ENCODE results near the gene CYP27A1. TPM values are rescaled to one million over a fixed set of nuclear protein-coding genes. Genes with fewer than 3 reads are reported as not detected.

The CYP27A1 gene
- total RNA-seq = 100 to 1,000 TPM in 5 of 6 donors, 10 to 100 TPM in 1; 70.1 to 178 (median 160) TPM

DNA sequence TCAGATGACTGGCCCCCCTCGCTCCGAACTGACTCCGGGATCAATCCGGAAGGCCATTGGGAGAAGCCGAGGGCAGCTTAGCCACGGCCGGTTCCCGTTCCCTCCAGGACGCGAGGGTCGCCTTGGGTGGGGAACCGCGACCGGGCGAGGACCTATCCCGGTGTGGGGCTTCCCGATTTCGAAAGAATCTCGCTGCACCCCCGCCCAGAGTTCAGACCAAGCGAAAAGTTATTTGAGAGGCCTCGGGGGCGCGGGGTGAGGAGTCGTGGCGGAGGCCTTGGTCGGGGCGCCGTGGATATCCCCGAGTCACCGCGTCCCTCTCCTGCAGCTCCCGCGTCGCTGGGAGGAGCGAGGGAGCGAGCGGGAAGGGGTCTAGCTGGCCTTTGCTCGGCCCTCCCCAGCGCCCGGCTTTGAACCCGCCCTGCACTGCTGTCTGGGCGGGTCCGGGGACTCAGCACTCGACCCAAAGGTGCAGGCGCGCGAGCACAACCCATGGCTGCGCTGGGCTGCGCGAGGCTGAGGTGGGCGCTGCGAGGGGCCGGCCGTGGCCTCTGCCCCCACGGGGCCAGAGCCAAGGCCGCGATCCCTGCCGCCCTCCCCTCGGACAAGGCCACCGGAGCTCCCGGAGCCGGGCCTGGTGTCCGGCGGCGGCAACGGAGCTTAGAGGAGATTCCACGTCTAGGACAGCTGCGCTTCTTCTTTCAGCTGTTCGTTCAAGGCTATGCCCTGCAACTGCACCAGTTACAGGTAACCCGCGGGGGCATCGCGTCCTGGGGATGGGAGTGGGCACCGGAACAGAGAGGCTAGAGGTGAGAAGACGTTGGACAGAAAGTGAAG is at the start of gene CYP27A1:
Gene CYP27A1, plus strand, starts transcription at position 457 of the 837 bp plus-strand sequence. Its CDS starts 36 bp downstream, at position 493.
- peak in 1 of 2 donors; percentile 15 for TF ChIP-seq POLR2AphosphoS5 (IDR thresholded peaks at IDR 0.05)
- peak in 3 of 4 donors; percentile 28 to 87 (median 33) for TF ChIP-seq POLR2A (IDR thresholded peaks at IDR 0.05)
- no peak for TF ChIP-seq EP300 (IDR thresholded peaks at IDR 0.05)
- TF ChIP-seq, protein P1, sequence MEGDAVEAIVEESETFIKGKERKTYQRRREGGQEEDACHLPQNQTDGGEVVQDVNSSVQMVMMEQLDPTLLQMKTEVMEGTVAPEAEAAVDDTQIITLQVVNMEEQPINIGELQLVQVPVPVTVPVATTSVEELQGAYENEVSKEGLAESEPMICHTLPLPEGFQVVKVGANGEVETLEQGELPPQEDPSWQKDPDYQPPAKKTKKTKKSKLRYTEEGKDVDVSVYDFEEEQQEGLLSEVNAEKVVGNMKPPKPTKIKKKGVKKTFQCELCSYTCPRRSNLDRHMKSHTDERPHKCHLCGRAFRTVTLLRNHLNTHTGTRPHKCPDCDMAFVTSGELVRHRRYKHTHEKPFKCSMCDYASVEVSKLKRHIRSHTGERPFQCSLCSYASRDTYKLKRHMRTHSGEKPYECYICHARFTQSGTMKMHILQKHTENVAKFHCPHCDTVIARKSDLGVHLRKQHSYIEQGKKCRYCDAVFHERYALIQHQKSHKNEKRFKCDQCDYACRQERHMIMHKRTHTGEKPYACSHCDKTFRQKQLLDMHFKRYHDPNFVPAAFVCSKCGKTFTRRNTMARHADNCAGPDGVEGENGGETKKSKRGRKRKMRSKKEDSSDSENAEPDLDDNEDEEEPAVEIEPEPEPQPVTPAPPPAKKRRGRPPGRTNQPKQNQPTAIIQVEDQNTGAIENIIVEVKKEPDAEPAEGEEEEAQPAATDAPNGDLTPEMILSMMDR (IDR thresholded peaks at IDR 0.05) = no peak
- peaks cover 0 to 5% (median 2%) of the 10 kb centered on the region in 4 donors for H3K9me3 ChIP-seq
- peak within 1 kb of the TSS; percentile 42 to 77 (median 71) for H3K4me3 ChIP-seq
- H3K36me3 ChIP-seq = no peaks in the 10 kb centered on the region
- 1 to 5% methylated on average over 27 to 71 of the region's 76 CpGs for WGBS, 2 donors
- peaks cover 4 to 28% (median 10%) of the 10 kb centered on the region in 4 donors for H3K4me1 ChIP-seq
- peaks cover 0 to 7% (median 0%) of the 10 kb centered on the region in 4 donors for H3K27me3 ChIP-seq
- DNase-seq = peak; percentile 78 to 89
- peak within 1 kb of the TSS; percentile 74 to 94 (median 86) for H3K27ac ChIP-seq
- peak; percentile 87 to 91 for ATAC-seq (ENCODE audit: low FRiP score in 2 of 2)

DNA sequence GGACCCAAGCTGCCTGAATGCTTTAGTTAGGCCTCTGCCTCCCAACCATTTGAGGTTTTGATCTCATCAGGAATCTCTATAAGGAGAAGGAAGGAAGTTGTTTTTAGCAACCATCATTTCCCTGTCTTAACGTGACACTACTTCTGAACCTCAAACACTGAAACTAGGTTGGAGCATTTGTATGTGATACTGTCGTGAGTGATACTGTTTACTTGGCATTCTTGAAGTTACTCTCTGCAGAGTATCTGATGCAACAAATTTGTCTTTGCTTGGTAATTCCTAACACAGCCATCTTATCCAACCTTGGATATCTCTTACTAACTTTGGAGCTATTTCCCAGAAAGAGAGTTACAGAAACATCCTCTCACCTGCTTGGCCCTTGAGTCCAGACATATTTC is 49.2 kb upstream of the CYP27A1 start:
- Histone ChIP-seq H3K27me3 (no peaks in the 10 kb centered on the region), H3K4me1 (peaks cover 11 to 29% (median 25%) of the 10 kb centered on the region in 4 donors), H3K36me3 (peaks cover 0 to 5% (median 4%) of the 10 kb centered on the region in 4 donors), H3K27ac (peak overlapping the region; percentile 46 to 76 (median 67)), H3K4me3 (no peak overlapping the region), H3K9me3 (peaks cover 0 to 1% (median under 1%) of the 10 kb centered on the region in 4 donors)
- 34 to 41% methylated on average over 2 of the region's 2 CpGs for WGBS, 2 donors
- no peak for ATAC-seq (ENCODE audit: low FRiP score in 2 of 2)
- TF ChIP-seq POLR2A (IDR thresholded peaks at IDR 0.05) (peak in 1 of 4 donors; percentile 8), POLR2AphosphoS5 (IDR thresholded peaks at IDR 0.05) (no peak)
- DNase-seq = no peak

DNA sequence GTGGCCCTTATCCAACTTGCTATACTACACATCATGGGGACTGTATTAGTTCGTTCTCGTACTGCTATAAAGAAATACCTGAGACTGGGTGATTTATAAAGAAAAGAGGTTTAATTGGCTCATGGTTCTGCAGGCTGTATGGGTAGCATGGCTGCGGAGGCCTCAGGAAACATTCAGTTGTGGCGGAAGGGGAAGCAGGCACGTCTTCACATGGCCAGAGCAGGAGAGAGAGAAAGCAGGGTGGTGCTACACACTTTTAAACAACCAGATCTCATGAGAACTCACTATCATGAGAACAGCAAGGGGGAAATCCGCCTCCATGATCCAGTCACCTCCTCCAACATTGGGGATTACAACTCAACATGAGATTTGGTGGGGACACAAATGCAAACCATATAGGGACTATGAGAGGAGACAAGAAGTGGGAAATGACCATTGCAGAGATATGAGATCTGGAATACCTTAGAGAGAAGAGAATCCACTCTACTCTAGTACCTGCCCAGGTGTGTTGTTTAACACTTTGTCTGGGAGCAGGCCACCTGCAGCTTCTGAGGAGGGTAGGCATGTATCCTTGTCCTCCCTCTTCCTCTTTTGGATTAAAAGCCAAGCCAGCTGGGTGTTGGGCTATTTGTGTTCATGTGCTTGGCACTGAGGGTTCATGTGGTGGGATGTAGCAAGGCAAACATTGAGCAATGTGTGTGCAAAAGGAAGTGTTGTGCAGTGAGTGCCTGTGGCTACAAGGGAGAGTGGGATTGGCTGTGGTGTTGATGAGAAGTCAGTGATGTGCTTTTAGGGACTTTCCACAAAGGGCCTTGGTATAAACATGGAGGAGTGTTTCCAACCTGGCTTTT is 48.6 kb upstream of the CYP27A1 start:
- H3K27me3 ChIP-seq = no peaks in the 10 kb centered on the region
- no peak overlapping the region for H3K4me3 ChIP-seq
- H3K36me3 ChIP-seq = peaks cover 4 to 12% (median 10%) of the 10 kb centered on the region in 4 donors
- TF ChIP-seq POLR2A (IDR thresholded peaks at IDR 0.05) (peak in 1 of 4 donors; percentile 52), POLR2AphosphoS5 (IDR thresholded peaks at IDR 0.05) (peak; percentile 87 to 97), EP300 (IDR thresholded peaks at IDR 0.05) (peak in 1 of 4 donors; percentile 88)
- TF ChIP-seq, protein P1 (IDR thresholded peaks at IDR 0.05) = no peak
- peak; percentile 70 to 78 for ATAC-seq (ENCODE audit: low FRiP score in 2 of 2)
- no peaks in the 10 kb centered on the region for H3K9me3 ChIP-seq
- peaks cover 11 to 29% (median 25%) of the 10 kb centered on the region in 4 donors for H3K4me1 ChIP-seq
- WGBS, 2 donors = 69 to 83% methylated on average over 6 of the region's 6 CpGs
- peak overlapping the region; percentile 46 to 76 (median 67) for H3K27ac ChIP-seq
- DNase-seq = peak in 1 of 2 donors; percentile 86

DNA sequence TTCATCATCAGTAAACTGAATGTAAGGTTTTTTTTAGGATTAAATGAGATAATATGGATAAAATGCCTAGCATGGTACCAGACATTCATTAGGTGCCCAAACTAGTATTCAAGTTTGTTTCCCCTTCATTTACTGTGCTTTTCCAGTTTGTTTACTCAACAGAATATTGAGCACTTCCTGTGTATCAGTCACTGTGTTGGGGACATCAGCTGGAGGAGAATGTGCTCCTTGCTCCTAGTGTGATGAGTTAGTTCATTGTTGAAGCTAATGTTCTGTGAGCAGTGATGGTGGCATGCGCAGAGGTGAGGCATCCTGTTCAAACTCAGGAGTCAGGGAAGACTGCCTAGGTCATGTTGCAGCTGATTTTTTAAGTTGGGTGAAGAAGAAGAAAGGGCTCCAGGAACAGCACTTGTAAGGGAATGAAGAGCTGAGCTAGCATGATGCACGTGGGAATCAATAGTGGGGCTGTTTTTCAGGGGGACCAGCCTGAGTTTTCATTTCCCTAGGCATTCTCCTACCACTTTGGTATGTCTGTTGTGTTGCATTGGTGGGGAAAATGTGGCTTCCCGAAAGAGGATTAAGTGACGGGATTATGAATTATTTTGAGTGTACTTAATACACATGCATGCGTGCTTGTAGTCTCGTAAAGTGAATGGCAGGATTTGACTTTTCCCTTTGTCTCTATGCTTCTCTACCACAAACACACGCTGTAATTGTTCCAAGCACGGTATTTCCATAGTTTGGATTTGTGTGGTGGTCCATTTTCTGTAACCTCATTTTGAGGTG is 47.6 kb upstream of the CYP27A1 start:
- Histone ChIP-seq H3K9me3 (no peaks in the 10 kb centered on the region), H3K4me3 (no peak overlapping the region), H3K36me3 (peaks cover 7 to 22% (median 17%) of the 10 kb centered on the region in 4 donors), H3K27me3 (no peaks in the 10 kb centered on the region), H3K4me1 (peaks cover 11 to 29% (median 25%) of the 10 kb centered on the region in 4 donors), H3K27ac (peak overlapping the region in 3 of 4 donors; percentile 64 to 76 (median 70))
- WGBS, 2 donors = 95 to 97% methylated on average over 8 of the region's 8 CpGs
- ATAC-seq (ENCODE audit: low FRiP score in 2 of 2) = no peak
- DNase-seq = no peak
- no peak for TF ChIP-seq EP300 (IDR thresholded peaks at IDR 0.05)
- TF ChIP-seq, protein P1 (IDR thresholded peaks at IDR 0.05) = no peak
- no peak for TF ChIP-seq POLR2A (IDR thresholded peaks at IDR 0.05)
- TF ChIP-seq POLR2AphosphoS5 (IDR thresholded peaks at IDR 0.05) = no peak
